ENCODE data around the gene TKTL1. TPM values are rescaled to one million over a fixed set of nuclear protein-coding genes. Genes with fewer than 3 reads are reported as not detected.

TKTL1 gene
- total and polyA plus RNA-seq, 2 donors = 0.43 to 1.3 TPM

DNA sequence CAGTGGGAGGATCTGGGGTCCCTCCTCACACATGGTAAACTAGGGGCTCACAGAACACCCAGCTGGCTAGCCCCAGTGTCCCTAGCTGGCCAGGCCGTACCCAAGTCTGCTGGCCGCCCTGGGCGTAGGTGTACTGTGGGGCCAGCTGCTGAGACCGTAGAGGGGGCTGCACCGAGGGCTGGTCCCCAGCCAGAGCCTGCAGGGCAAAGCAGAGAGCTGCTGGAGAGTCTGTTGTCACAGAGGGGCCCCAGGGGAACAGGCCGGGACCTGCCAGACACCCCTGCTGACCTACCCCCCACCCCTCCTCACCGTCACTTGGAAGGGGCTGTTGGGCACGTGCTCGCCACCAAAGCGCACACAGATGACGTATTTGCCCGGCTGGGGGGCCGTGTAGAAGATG is 58.9 kb downstream of the TKTL1 start:
- Histone ChIP-seq H3K27ac (ENCODE audit: low read depth in 1 of 2, low read length in 1 of 2) (no peak overlapping the region), H3K36me3 (ENCODE audit: control insufficient read depth in 2 of 2, insufficient read depth in 2 of 2, low read length in 1 of 2) (peaks cover 83 to 95% of the 10 kb centered on the region in 2 donors), H3K9me3 (ENCODE audit: control insufficient read depth in 2 of 2, insufficient read depth in 1 of 2, low read length in 1 of 2) (no peaks in the 10 kb centered on the region), H3K4me3 (ENCODE audit: low read length in 2 of 2) (no peak overlapping the region), H3K4me1 (ENCODE audit: control insufficient read depth in 2 of 2, insufficient read depth in 2 of 2, low read length in 2 of 2) (no peaks in the 10 kb centered on the region), H3K27me3 (ENCODE audit: control insufficient read depth in 2 of 2, insufficient read depth in 1 of 2, low read length in 1 of 2) (no peaks in the 10 kb centered on the region)
- whole genome bisulfite sequencing = 95% methylated on average over 13 of the region's 13 CpGs
- DNase-seq (ENCODE audit: low read depth in 6 of 9, low spot score in 9 of 9) = no peak

DNA sequence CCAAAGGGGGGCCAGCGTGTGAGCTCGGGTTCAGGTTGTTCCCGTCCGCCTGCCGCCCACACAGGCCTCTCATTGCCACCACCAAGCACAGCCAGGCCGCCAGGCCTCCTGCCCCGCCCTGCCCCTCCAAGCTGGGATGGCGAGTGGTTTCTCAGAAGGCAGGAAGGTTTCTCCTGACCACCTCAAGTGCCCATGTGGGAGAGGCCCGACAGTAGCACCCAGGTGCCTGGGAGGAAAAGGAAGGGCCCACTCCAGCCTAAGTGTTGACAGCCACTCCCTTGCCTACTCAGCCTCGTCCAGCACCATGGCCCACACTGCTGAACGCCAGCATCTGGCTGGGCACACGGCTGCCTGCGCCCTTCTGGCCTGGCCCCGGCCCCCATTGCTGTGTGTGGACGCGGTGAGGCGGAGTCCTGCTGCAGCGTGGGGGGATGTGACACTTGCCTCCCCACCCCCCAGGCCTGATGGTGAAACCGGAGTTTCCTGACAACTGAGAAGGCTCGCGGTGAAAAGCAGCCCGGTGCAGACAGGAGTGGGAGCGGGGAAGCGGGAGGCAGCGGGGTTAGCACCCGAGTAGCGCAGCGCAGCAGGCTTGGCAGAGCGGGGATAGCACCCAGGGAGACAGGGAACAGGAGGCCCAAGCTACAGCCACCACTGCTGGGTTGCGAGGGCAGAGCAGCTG is 59.6 kb downstream of the TKTL1 start:
- Histone ChIP-seq H3K9me3 (ENCODE audit: control insufficient read depth in 2 of 2, insufficient read depth in 1 of 2, low read length in 1 of 2) (no peaks in the 10 kb centered on the region), H3K4me1 (ENCODE audit: control insufficient read depth in 2 of 2, insufficient read depth in 2 of 2, low read length in 2 of 2) (no peaks in the 10 kb centered on the region), H3K4me3 (ENCODE audit: low read length in 2 of 2) (no peak overlapping the region), H3K27me3 (ENCODE audit: control insufficient read depth in 2 of 2, insufficient read depth in 1 of 2, low read length in 1 of 2) (no peaks in the 10 kb centered on the region), H3K36me3 (ENCODE audit: control insufficient read depth in 2 of 2, insufficient read depth in 2 of 2, low read length in 1 of 2) (peaks cover 83 to 95% of the 10 kb centered on the region in 2 donors), H3K27ac (ENCODE audit: low read depth in 1 of 2, low read length in 1 of 2) (no peak overlapping the region)
- 93% methylated on average over 30 of the region's 30 CpGs for WGBS
- no peak for DNase-seq (ENCODE audit: low read depth in 6 of 9, low spot score in 9 of 9)

DNA sequence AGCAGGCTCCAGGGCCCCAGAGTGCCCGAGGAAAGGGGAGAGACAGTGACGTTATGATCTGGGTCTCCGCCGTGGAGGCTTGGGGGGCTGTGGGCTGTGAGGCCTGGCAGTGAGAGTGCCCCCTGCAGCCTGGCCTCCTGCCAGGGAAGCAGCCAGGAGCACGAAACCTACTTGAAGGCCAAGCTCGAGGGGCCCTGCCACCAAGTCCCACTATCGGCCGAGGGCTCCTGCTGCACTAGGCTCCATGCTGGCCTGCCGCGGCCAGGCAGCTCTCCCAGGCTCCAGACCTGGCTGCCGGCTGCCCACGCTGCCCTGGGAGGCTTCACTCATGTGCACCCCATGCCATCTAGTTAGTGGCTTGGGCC is 60.2 kb downstream of the TKTL1 start:
- no peak overlapping the region for H3K27ac ChIP-seq (ENCODE audit: low read depth in 1 of 2, low read length in 1 of 2)
- H3K4me1 ChIP-seq (ENCODE audit: control insufficient read depth in 2 of 2, insufficient read depth in 2 of 2, low read length in 2 of 2) = no peaks in the 10 kb centered on the region
- H3K36me3 ChIP-seq (ENCODE audit: control insufficient read depth in 2 of 2, insufficient read depth in 2 of 2, low read length in 1 of 2) = peaks cover 81 to 95% of the 10 kb centered on the region in 2 donors
- H3K27me3 ChIP-seq (ENCODE audit: control insufficient read depth in 2 of 2, insufficient read depth in 1 of 2, low read length in 1 of 2) = no peaks in the 10 kb centered on the region
- DNase-seq (ENCODE audit: low read depth in 6 of 9, low spot score in 9 of 9) = no peak
- no peak overlapping the region for H3K4me3 ChIP-seq (ENCODE audit: low read length in 2 of 2)
- no peaks in the 10 kb centered on the region for H3K9me3 ChIP-seq (ENCODE audit: control insufficient read depth in 2 of 2, insufficient read depth in 1 of 2, low read length in 1 of 2)
- 95% methylated on average over 12 of the region's 12 CpGs for WGBS

DNA sequence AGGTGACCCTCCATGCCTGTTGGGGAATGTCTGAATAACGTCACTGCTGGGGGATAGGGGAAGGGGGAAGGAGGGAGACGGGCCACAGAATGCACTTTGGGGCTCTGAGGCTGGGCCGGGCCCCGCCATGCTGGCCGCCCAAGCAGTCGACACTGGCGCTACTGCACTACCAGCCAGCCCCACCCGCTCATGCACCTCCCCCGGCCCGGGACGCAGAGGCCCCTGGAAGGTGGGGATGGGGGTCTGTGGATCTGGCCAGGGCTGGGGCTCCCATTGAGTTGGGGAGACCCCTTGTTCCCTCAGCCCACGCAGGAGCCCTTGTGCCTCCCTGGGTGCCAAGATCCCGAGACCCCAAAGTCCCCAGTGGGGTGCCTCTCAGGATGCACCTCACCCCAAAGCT is 61.0 kb downstream of the TKTL1 start:
- DNase-seq (ENCODE audit: low read depth in 6 of 9, low spot score in 9 of 9) = no peak
- WGBS = 96% methylated on average over 13 of the region's 13 CpGs
- no peaks in the 10 kb centered on the region for H3K4me1 ChIP-seq (ENCODE audit: control insufficient read depth in 2 of 2, insufficient read depth in 2 of 2, low read length in 2 of 2)
- H3K27me3 ChIP-seq (ENCODE audit: control insufficient read depth in 2 of 2, insufficient read depth in 1 of 2, low read length in 1 of 2) = no peaks in the 10 kb centered on the region
- H3K9me3 ChIP-seq (ENCODE audit: control insufficient read depth in 2 of 2, insufficient read depth in 1 of 2, low read length in 1 of 2) = peaks cover 0 to under 1% of the 10 kb centered on the region in 2 donors
- peaks cover 78 to 91% of the 10 kb centered on the region in 2 donors for H3K36me3 ChIP-seq (ENCODE audit: control insufficient read depth in 2 of 2, insufficient read depth in 2 of 2, low read length in 1 of 2)
- no peak overlapping the region for H3K4me3 ChIP-seq (ENCODE audit: low read length in 2 of 2)
- H3K27ac ChIP-seq (ENCODE audit: low read depth in 1 of 2, low read length in 1 of 2) = no peak overlapping the region

DNA sequence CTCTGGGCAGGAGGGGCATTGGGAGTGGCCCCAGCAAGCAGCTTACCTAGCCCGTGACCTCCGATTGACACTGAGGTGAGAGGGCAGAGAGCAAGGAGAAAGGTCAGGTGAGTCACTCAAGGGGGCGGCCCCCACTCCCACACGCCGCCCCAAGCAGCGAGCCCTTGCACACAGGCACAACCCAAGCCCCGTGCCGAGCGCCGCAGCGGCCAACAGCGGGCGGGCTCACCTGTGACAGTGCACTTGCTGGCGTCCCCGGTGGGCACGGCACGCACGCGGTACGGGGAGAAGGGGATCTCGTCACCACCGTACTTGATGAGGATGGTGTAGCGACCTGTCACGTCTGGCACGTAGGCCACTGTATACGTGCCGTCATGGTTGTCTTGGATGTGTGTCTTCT is 61.6 kb downstream of the TKTL1 start:
- no peak overlapping the region for H3K27ac ChIP-seq (ENCODE audit: low read depth in 1 of 2, low read length in 1 of 2)
- H3K9me3 ChIP-seq (ENCODE audit: control insufficient read depth in 2 of 2, insufficient read depth in 1 of 2, low read length in 1 of 2) = peaks cover 0 to 6% of the 10 kb centered on the region in 2 donors
- no peak overlapping the region for H3K4me3 ChIP-seq (ENCODE audit: low read length in 2 of 2)
- no peaks in the 10 kb centered on the region for H3K4me1 ChIP-seq (ENCODE audit: control insufficient read depth in 2 of 2, insufficient read depth in 2 of 2, low read length in 2 of 2)
- WGBS = 97% methylated on average over 27 of the region's 27 CpGs
- no peaks in the 10 kb centered on the region for H3K27me3 ChIP-seq (ENCODE audit: control insufficient read depth in 2 of 2, insufficient read depth in 1 of 2, low read length in 1 of 2)
- H3K36me3 ChIP-seq (ENCODE audit: control insufficient read depth in 2 of 2, insufficient read depth in 2 of 2, low read length in 1 of 2) = peaks cover 78 to 91% of the 10 kb centered on the region in 2 donors
- no peak for DNase-seq (ENCODE audit: low read depth in 6 of 9, low spot score in 9 of 9)

DNA sequence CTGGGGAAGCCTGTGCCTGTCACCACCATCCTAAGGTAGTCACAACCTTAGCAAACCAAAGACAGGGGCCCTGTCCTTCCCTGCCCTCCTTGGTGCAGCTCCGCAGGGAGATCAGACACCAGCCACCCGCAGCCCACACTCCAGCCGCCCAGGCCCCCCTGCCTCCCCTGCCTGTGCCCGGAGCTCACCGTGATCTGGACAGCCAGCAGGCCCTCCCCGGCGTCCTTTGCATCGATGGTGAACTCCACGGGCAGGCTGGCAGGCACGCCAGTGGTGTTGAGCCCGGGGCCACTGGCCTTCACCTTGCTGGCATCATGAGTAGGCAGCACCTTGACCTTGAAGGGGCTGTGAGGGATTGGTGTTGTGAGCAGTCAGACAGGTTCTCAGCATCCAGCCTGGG is 62.4 kb downstream of the TKTL1 start:
- H3K27ac ChIP-seq (ENCODE audit: low read depth in 1 of 2, low read length in 1 of 2) = no peak overlapping the region
- peaks cover 78 to 90% of the 10 kb centered on the region in 2 donors for H3K36me3 ChIP-seq (ENCODE audit: control insufficient read depth in 2 of 2, insufficient read depth in 2 of 2, low read length in 1 of 2)
- 97% methylated on average over 11 of the region's 11 CpGs for WGBS
- no peak overlapping the region for H3K4me3 ChIP-seq (ENCODE audit: low read length in 2 of 2)
- no peaks in the 10 kb centered on the region for H3K27me3 ChIP-seq (ENCODE audit: control insufficient read depth in 2 of 2, insufficient read depth in 1 of 2, low read length in 1 of 2)
- peaks cover 0 to 6% of the 10 kb centered on the region in 2 donors for H3K9me3 ChIP-seq (ENCODE audit: control insufficient read depth in 2 of 2, insufficient read depth in 1 of 2, low read length in 1 of 2)
- no peak for DNase-seq (ENCODE audit: low read depth in 6 of 9, low spot score in 9 of 9)
- H3K4me1 ChIP-seq (ENCODE audit: control insufficient read depth in 2 of 2, insufficient read depth in 2 of 2, low read length in 2 of 2) = no peaks in the 10 kb centered on the region

DNA sequence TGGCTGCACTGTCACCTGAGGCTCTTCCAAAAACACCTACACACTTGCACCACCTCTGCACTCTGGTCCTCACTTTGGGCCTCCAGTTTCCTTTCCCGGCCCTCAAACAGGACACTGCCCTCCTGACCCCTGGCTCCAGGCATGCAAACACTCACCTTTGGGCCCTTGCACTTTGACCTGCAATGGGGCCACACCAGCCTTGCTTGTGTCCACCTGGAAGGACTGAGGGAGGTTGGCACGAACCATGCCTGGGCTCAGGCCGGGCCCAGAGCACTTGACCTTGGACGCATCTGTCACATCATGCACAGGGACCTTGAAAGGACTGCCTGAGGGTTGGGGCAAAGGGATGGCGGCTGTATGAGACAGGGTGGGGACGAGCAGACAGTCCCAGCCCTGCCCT is 63.2 kb downstream of the TKTL1 start:
- Histone ChIP-seq H3K4me3 (ENCODE audit: low read length in 2 of 2) (no peak overlapping the region), H3K4me1 (ENCODE audit: control insufficient read depth in 2 of 2, insufficient read depth in 2 of 2, low read length in 2 of 2) (no peaks in the 10 kb centered on the region), H3K27ac (ENCODE audit: low read depth in 1 of 2, low read length in 1 of 2) (no peak overlapping the region), H3K9me3 (ENCODE audit: control insufficient read depth in 2 of 2, insufficient read depth in 1 of 2, low read length in 1 of 2) (peaks cover 0 to 6% of the 10 kb centered on the region in 2 donors), H3K27me3 (ENCODE audit: control insufficient read depth in 2 of 2, insufficient read depth in 1 of 2, low read length in 1 of 2) (no peaks in the 10 kb centered on the region), H3K36me3 (ENCODE audit: control insufficient read depth in 2 of 2, insufficient read depth in 2 of 2, low read length in 1 of 2) (peaks cover 72 to 85% of the 10 kb centered on the region in 2 donors)
- no peak for DNase-seq (ENCODE audit: low read depth in 6 of 9, low spot score in 9 of 9)
- 97% methylated on average over 6 of the region's 6 CpGs for WGBS

DNA sequence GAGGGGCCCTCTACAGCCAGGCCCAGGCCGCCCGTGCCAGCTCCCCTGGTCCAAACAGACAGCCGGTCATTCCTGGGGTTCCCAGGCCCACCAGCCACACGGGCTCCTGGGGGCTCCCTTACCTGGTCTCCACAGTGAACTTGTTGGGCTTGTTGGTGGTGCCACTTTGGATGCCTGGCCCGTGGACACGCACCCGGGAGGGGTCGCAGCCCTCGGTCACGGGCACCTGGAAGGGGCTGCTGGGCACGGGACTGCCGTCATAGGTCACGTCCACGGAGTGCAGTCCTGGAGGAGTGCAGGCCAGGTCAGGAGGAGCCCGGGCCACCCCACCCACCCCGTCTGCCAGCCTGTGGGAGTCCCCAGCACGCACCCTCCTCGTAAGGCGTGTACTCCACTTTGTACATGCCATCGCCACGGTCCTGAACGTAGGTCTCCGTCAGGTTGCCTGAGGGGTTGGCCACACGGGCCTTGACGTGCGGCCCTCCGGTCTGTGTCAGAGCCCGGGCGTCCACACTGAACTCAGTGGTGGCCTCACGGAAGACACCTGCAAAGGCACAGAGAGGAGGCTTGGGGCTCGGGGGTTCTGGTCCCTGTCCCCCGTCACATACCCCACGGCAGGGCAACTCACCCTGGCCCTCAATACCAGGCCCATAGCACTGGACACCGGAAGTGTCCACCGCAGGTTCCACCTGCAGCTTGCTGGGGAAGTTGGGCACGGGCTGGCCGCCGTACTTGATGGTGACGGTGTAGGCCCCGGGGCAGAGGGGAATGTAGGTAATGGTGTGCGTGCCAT is 64.0 kb downstream of the TKTL1 start:
- H3K4me1 ChIP-seq (ENCODE audit: control insufficient read depth in 2 of 2, insufficient read depth in 2 of 2, low read length in 2 of 2) = no peaks in the 10 kb centered on the region
- H3K27me3 ChIP-seq (ENCODE audit: control insufficient read depth in 2 of 2, insufficient read depth in 1 of 2, low read length in 1 of 2) = no peaks in the 10 kb centered on the region
- H3K36me3 ChIP-seq (ENCODE audit: control insufficient read depth in 2 of 2, insufficient read depth in 2 of 2, low read length in 1 of 2) = peaks cover 70 to 85% of the 10 kb centered on the region in 2 donors
- no peak overlapping the region for H3K4me3 ChIP-seq (ENCODE audit: low read length in 2 of 2)
- H3K27ac ChIP-seq (ENCODE audit: low read depth in 1 of 2, low read length in 1 of 2) = no peak overlapping the region
- WGBS = 98% methylated on average over 41 of the region's 41 CpGs
- H3K9me3 ChIP-seq (ENCODE audit: control insufficient read depth in 2 of 2, insufficient read depth in 1 of 2, low read length in 1 of 2) = peaks cover 0 to 6% of the 10 kb centered on the region in 2 donors
- no peak for DNase-seq (ENCODE audit: low read depth in 6 of 9, low spot score in 9 of 9)

DNA sequence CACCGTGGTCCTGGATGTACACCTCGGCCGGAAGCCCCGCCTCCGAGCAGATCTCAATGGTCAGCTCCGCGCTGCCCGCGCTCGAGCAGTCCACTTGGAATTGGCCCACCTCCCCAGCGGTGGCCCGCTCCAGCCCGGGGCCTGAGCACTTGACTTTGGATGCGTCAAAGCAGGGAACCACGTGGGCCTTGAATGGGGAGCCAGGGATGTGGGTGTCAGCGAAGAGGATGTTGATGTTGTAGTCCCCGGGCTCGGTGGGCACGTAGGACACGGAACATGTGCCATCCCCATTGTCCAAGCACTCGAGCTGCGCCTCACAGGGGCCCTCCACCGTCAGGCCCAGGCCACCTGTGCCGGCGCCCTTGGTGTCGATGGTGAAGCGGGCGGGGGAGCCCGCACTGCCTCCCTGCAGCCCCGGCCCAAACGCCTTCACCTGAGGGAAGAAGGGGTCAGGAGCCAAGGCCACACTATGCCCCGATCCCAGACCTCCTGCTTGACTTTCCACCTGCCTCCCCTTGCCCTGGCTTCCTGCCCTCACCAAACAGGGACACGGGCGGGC is 64.6 kb downstream of the TKTL1 start:
- peaks cover 70 to 86% of the 10 kb centered on the region in 2 donors for H3K36me3 ChIP-seq (ENCODE audit: control insufficient read depth in 2 of 2, insufficient read depth in 2 of 2, low read length in 1 of 2)
- H3K4me3 ChIP-seq (ENCODE audit: low read length in 2 of 2) = no peak overlapping the region
- no peaks in the 10 kb centered on the region for H3K4me1 ChIP-seq (ENCODE audit: control insufficient read depth in 2 of 2, insufficient read depth in 2 of 2, low read length in 2 of 2)
- H3K9me3 ChIP-seq (ENCODE audit: control insufficient read depth in 2 of 2, insufficient read depth in 1 of 2, low read length in 1 of 2) = peaks cover 0 to 11% of the 10 kb centered on the region in 2 donors
- no peaks in the 10 kb centered on the region for H3K27me3 ChIP-seq (ENCODE audit: control insufficient read depth in 2 of 2, insufficient read depth in 1 of 2, low read length in 1 of 2)
- no peak overlapping the region for H3K27ac ChIP-seq (ENCODE audit: low read depth in 1 of 2, low read length in 1 of 2)
- WGBS = 99% methylated on average over 34 of the region's 34 CpGs
- no peak for DNase-seq (ENCODE audit: low read depth in 6 of 9, low spot score in 9 of 9)
